HG02973 (cell line): ENCODE results near the gene TSC22D2.

ENCODE experiments used
- ATAC-seq: cut with Tn5 transposase; IDR thresholded peaks from one replicate; pipeline ENCODE4 v1.9.1; 2021; ENCODE audit warnings: moderate library complexity; ENCODE audit not compliant: unreplicated experiment

Gene TSC22D2

GRCh38 chr3:150411106-150411460, 3.0 kb downstream of the TSC22D2 start:
- ATAC-seq, result no peak

- ATAC-seq, result no peak
Observed at GRCh38 chr3:150411546-150411945, 3.4 kb downstream of the TSC22D2 start.

- no peak for ATAC-seq
Observed at GRCh38 chr3:150411976-150412375, 3.9 kb downstream of the TSC22D2 start.

- no peak for ATAC-seq
Observed at GRCh38 chr3:150412561-150413231, 4.6 kb downstream of the TSC22D2 start.

GRCh38 chr3:150414258-150414657, 6.2 kb downstream of the TSC22D2 start:
- no peak for ATAC-seq

- ATAC-seq, result no peak
Observed at GRCh38 chr3:150414959-150415358, 6.9 kb downstream of the TSC22D2 start.

GRCh38 chr3:150419076-150419868, 11.2 kb downstream of the TSC22D2 start:
- ATAC-seq, result no peak

GRCh38 chr3:150419959-150420358, 11.9 kb downstream of the TSC22D2 start:
- no peak for ATAC-seq

GRCh38 chr3:150421256-150421655, 13.2 kb downstream of the TSC22D2 start:
- ATAC-seq, result no peak

- ATAC-seq, result no peak
Observed at GRCh38 chr3:150421799-150422548, 13.9 kb downstream of the TSC22D2 start.

- ATAC-seq, result no peak
Observed at GRCh38 chr3:150422907-150423306, 14.8 kb downstream of the TSC22D2 start.

- ATAC-seq, result no peak
Observed at GRCh38 chr3:150423761-150424160, 15.7 kb downstream of the TSC22D2 start.

- no peak for ATAC-seq
Observed at GRCh38 chr3:150426292-150426691, 18.2 kb downstream of the TSC22D2 start.

- no peak for ATAC-seq
Observed at GRCh38 chr3:150428562-150428961, 20.5 kb downstream of the TSC22D2 start.

GRCh38 chr3:150429767-150430671, 21.9 kb downstream of the TSC22D2 start:
- ATAC-seq, result no peak

GRCh38 chr3:150433347-150433746, 25.2 kb downstream of the TSC22D2 start:
- ATAC-seq, result no peak

GRCh38 chr3:150434234-150434633, 26.1 kb downstream of the TSC22D2 start:
- ATAC-seq, result no peak

- ATAC-seq, result no peak
Observed at GRCh38 chr3:150436161-150436560, 28.1 kb downstream of the TSC22D2 start.

GRCh38 chr3:150439657-150440056, 31.6 kb downstream of the TSC22D2 start:
- ATAC-seq, result no peak

- ATAC-seq, result no peak
Observed at GRCh38 chr3:150443331-150443741, 35.2 kb downstream of the TSC22D2 start.

- no peak for ATAC-seq
Observed at GRCh38 chr3:150444371-150444770, 36.3 kb downstream of the TSC22D2 start.
